Measurements from ENCODE around the gene KNSTRN. TPM values are rescaled to one million over a fixed set of nuclear protein-coding genes. Genes with fewer than 3 reads are reported as not detected.

The KNSTRN gene
- total and polyA plus RNA-seq, 2 of the 4 experiments (the other 2 are of a cell fraction) = 33.1 to 73.5 TPM

GRCh38 chr15:40436116-40436891 is 53.8 kb downstream of the KNSTRN start:
- Histone ChIP-seq H4K5ac (ENCODE audit: low read depth, low read length) (no peak overlapping the region), H2AFZ (replicated peaks; ENCODE audit: low read length, poor library complexity) (peak overlapping the region; percentile 83), H3K4me2 (ENCODE audit: low read depth, low read length) (peak overlapping the region; percentile 82), H3K9me3 (ENCODE audit: control insufficient read depth, insufficient read depth, low read length) (no peaks in the 10 kb centered on the region), H3K23ac (ENCODE audit: low read depth, low read length) (peak overlapping the region; percentile 19; the same call in 1 of the 2 replicates), H2AK9ac (replicated peaks; ENCODE audit: low read depth, low read length, poor library complexity) (no peak overlapping the region), H3K79me1 (ENCODE audit: low read depth in 1 of 2, low read length in 2 of 2) (no peaks in the 10 kb centered on the region), H4K91ac (ENCODE audit: insufficient read depth, low read depth, low read length) (no peak overlapping the region), H4K8ac (ENCODE audit: low read depth in 2 of 2, low read length in 2 of 2) (0 out of 4 replicates have a peak overlapping the region, but pooled peaks of 1 of the 2 experiments have one; percentile 30), H3K4me1 (ENCODE audit: control insufficient read depth, insufficient read depth, low read length) (peaks cover 14% of the 10 kb centered on the region), H3K4me3 (ENCODE audit: insufficient read depth, low read depth, low read length) (peak overlapping the region; percentile 24), H3K27me3 (ENCODE audit: control insufficient read depth, insufficient read depth, low read length) (peaks cover 77% of the 10 kb centered on the region), H2BK20ac (ENCODE audit: low read depth, low read length) (no peak overlapping the region), H3K56ac (ENCODE audit: extremely low read depth, insufficient read depth, low read length) (no peak overlapping the region), H3K27ac (ENCODE audit: insufficient read depth, low read length) (no peak overlapping the region), H3K18ac (ENCODE audit: low read depth, low read length) (no peak overlapping the region; the same call in 1 of the 2 replicates), H3K36me3 (ENCODE audit: control insufficient read depth, insufficient read depth, low read length) (no peaks in the 10 kb centered on the region), H4K20me1 (ENCODE audit: insufficient read depth, low read length) (no peaks in the 10 kb centered on the region), H3K9ac (ENCODE audit: low read depth, low read length) (no peak overlapping the region), H2AK5ac (ENCODE audit: low read depth, low read length) (no peak overlapping the region), H2BK120ac (ENCODE audit: low read depth, low read length) (no peak overlapping the region), H3K4ac (ENCODE audit: low read depth, low read length) (no peak overlapping the region), H2BK5ac (ENCODE audit: low read depth, low read length, poor library complexity, severe bottlenecking) (no peak overlapping the region), H3K14ac (replicated peaks; ENCODE audit: low read depth, low read length) (no peak overlapping the region), H3K9me1 (ENCODE audit: insufficient read depth, low read length) (peaks cover 4% of the 10 kb centered on the region; the same call in 1 of the 2 replicates), H2BK15ac (ENCODE audit: low read depth, low read length) (no peak overlapping the region; the same call in 2 of the 3 replicates)
- dilution Hi-C loops (cut with HindIII; ENCODE audit: low sequenced_read_pairs, unreplicated experiment) = no loop called here
- ATAC-seq (ENCODE audit: low read depth) (no peak), DNase-seq (no peak)
- WGBS, 2 experiments (ENCODE audit: extremely low coverage in 2 of 2, insufficient read length in 1 of 2) = 0% methylated on average over 3 of the region's 39 CpGs; no CpG with 5 or more reads in 1 of the 2 experiments
- ChIA-PET POLR2A (ENCODE audit: unreplicated experiment) (no interaction called here), CTCF (interaction anchor here (0.8 kb wide), 1 partner anchor 92 kb away, joined by 3 read pairs; no protein-coding TSS in a partner anchor)
- BruUV-seq (replicated peaks) = no TSS peak
- in situ Hi-C loops (cut with MboI; ENCODE audit: low sequenced_read_pairs) = no loop called here
- intact Hi-C loops (cut with micrococcal nuclease) = no loop called here
- TF ChIP-seq MAZ (IDR thresholded peaks at IDR 0.05; ENCODE audit: borderline replicate concordance, low read depth, low read length) = no peak
- TF ChIP-seq POLR2A (IDR thresholded peaks at IDR 0.05; ENCODE audit: low read depth, low read length) = no peak
- TF ChIP-seq RFX5 (IDR thresholded peaks at IDR 0.05; ENCODE audit: low read depth, low read length) = no peak
- no peak for TF ChIP-seq RCOR1 (IDR thresholded peaks at IDR 0.05; ENCODE audit: insufficient replicate concordance, low read length)
- no peak for TF ChIP-seq USF2 (IDR thresholded peaks at IDR 0.05; ENCODE audit: low read depth, low read length)
- no peak for TF ChIP-seq CEBPB (IDR thresholded peaks at IDR 0.05; ENCODE audit: low read depth, low read length)
- TF ChIP-seq CHD1 (IDR thresholded peaks at IDR 0.05; ENCODE audit: low read depth, low read length) = no peak
- TF ChIP-seq NFE2L2 (IDR thresholded peaks at IDR 0.05; ENCODE audit: low read depth, low read length) = no peak
- TF ChIP-seq MAFK (IDR thresholded peaks at IDR 0.05; ENCODE audit: low read depth, low read length) = no peak
- TF ChIP-seq RAD21 (IDR thresholded peaks at IDR 0.05; ENCODE audit: low read length) = no peak
- TF ChIP-seq FOS (IDR thresholded peaks at IDR 0.05; ENCODE audit: low read depth, low read length) = no peak
- no peak for TF ChIP-seq SMC3 (IDR thresholded peaks at IDR 0.05; ENCODE audit: low read depth, low read length)
- no peak for TF ChIP-seq MXI1 (IDR thresholded peaks at IDR 0.05; ENCODE audit: borderline replicate concordance, low read depth, low read length)
- no peak for TF ChIP-seq BHLHE40 (IDR thresholded peaks at IDR 0.05; ENCODE audit: low read depth, low read length)
- TF ChIP-seq ELK1 (IDR thresholded peaks at IDR 0.05; ENCODE audit: borderline replicate concordance, low read depth, low read length) = no peak
